A673 (cell line): ENCODE measurements around the gene AGR3. TPM values are rescaled to one million over a fixed set of nuclear protein-coding genes. Genes with fewer than 3 reads are reported as not detected.

Source experiments
- BruUV-seq: library from RNA; stranded (reverse); fragments of 400-500 nt; replicated peaks from 2 replicates; lab custom pipeline; 2021; lab: Mats Ljungman, UMichigan
- CTCF ChIA-PET: fragments of 300-600 bp; sonication (Branson Sonifier 250); formaldehyde crosslinking; loops from one replicate; lab custom pipeline; 2022; ENCODE audit warnings: antibody characterized with exemption; lab: Charles Lee
- POLR2A ChIA-PET: fragments of 300-600 bp; sonication (Branson Sonifier 250); formaldehyde crosslinking; loops from one replicate; lab custom pipeline; 2022; ENCODE audit warnings: antibody characterized with exemption; ENCODE audit not compliant: low non-redundant PET; lab: Charles Lee
- DNase-seq: peaks from one replicate; pipeline ENCODE4 v3.0.0-alpha.2; 2015; ENCODE audit warnings: low spot score
- H3K27ac ChIP-seq: fragments of 200-600 bp; sonication (generic); 2 replicates; pipeline ENCODE4 v1.5.1; 2016; ENCODE audit warnings: mixed run types, low read depth, mild to moderate bottlenecking, mixed read lengths, antibody characterized with exemption, low read length; ENCODE audit not compliant: poor library complexity, severe bottlenecking
- H3K27me3 ChIP-seq: fragments of 200-600 bp; sonication (generic); replicated peaks from 2 replicates; pipeline ENCODE4 v1.6.1; 2017; ENCODE audit warnings: mixed run types, low read depth, mild to moderate bottlenecking, mixed read lengths, antibody characterized with exemption, low read length; ENCODE audit not compliant: insufficient read depth, poor library complexity
- H3K36me3 ChIP-seq: fragments of 200-600 bp; sonication (generic); 2 replicates; pipeline ENCODE4 v1.6.1; 2016; ENCODE audit warnings: mixed run types, mild to moderate bottlenecking, mixed read lengths, antibody characterized with exemption, low read length; ENCODE audit not compliant: insufficient read depth, poor library complexity, severe bottlenecking
- H3K4me1 ChIP-seq: fragments of 200-600 bp; sonication (generic); 2 replicates; pipeline ENCODE4 v1.6.1; 2017; ENCODE audit warnings: mixed run types, mild to moderate bottlenecking, mixed read lengths, antibody characterized with exemption, low read length; ENCODE audit not compliant: insufficient read depth, poor library complexity, severe bottlenecking
- H3K4me3 ChIP-seq: fragments of 200-600 bp; sonication (generic); 2 replicates; pipeline ENCODE4 v1.5.1; 2016; ENCODE audit warnings: low read depth, mixed run types, mild to moderate bottlenecking, mixed read lengths, low read length; ENCODE audit not compliant: poor library complexity, severe bottlenecking
- H3K9me3 ChIP-seq: fragments of 200-600 bp; sonication (generic); 2 replicates; pipeline ENCODE4 v1.6.1; 2016; ENCODE audit warnings: mixed run types, low read depth, mild to moderate bottlenecking, mixed read lengths, antibody characterized with exemption, low read length; ENCODE audit not compliant: poor library complexity, severe bottlenecking
- CTCF ChIP-seq: fragments of 300-800, 200-600 bp; sonication (generic); conservative IDR thresholded peaks from 2 replicates; pipeline ENCODE4 v1.5.1; 2017; ENCODE audit warnings: low read depth, mild to moderate bottlenecking, antibody characterized with exemption, low read length, moderate library complexity, mixed read lengths
- EZH2 ChIP-seq: fragments of 200-600 bp; sonication (generic); IDR thresholded peaks from 2 replicates; pipeline ENCODE4 v1.6.1; 2017; ENCODE audit warnings: borderline replicate concordance, low read depth, mild to moderate bottlenecking, mixed read lengths, antibody characterized with exemption, low read length; ENCODE audit not compliant: poor library complexity, severe bottlenecking
- intact Hi-C: fragments of 100-400 bp; cut with micrococcal nuclease; formaldehyde crosslinking; loops from one replicate; pipeline ENCODE4 v1.10.0; 2022; ENCODE audit not compliant: unreplicated experiment
- total RNA-seq: library from RNA; stranded (reverse); gene quantifications from 2 replicates; pipeline ENCODE4 v1.2.3, GENCODE V29; 2021

Gene AGR3
- total RNA-seq, 1 experiment from 2014 or later = not detected

- Histone ChIP-seq H3K4me3 (no peak overlapping the region), H3K36me3 (no peaks in the 10 kb centered on the region), H3K4me1 (no peaks in the 10 kb centered on the region), H3K9me3 (no peaks in the 10 kb centered on the region), H3K27ac (no peak overlapping the region), H3K27me3 (no peaks in the 10 kb centered on the region)
- DNase-seq = no peak
- ChIA-PET CTCF (no interaction called here), POLR2A (no interaction called here)
- BruUV-seq = no TSS peak
- no peak for TF ChIP-seq EZH2
- no peak for TF ChIP-seq CTCF
- intact Hi-C loops = no loop called here
These were observed 55.7 kb downstream of the AGR3 start for GRCh38 chr7:16826060-16826459.

GRCh38 chr7:16822029-16822428 lies 59.8 kb downstream of the AGR3 start:
- intact Hi-C loops = no loop called here
- Histone ChIP-seq H3K9me3 (no peaks in the 10 kb centered on the region), H3K4me1 (peaks cover 5% of the 10 kb centered on the region), H3K27me3 (no peaks in the 10 kb centered on the region), H3K27ac (no peak overlapping the region), H3K4me3 (no peak overlapping the region), H3K36me3 (no peaks in the 10 kb centered on the region)
- no peak for DNase-seq
- POLR2A ChIA-PET = no interaction called here
- CTCF ChIA-PET = no interaction called here
- TF ChIP-seq CTCF (no peak), EZH2 (no peak)
- no TSS peak for BruUV-seq

GRCh38 chr7:16818732-16819131 lies 63.1 kb downstream of the AGR3 start:
- H3K27ac ChIP-seq = no peak overlapping the region
- peaks cover 5% of the 10 kb centered on the region for H3K4me1 ChIP-seq
- H3K36me3 ChIP-seq = no peaks in the 10 kb centered on the region
- intact Hi-C loops = no loop called here
- no peaks in the 10 kb centered on the region for H3K9me3 ChIP-seq
- DNase-seq = no peak
- CTCF ChIA-PET = interaction anchor here (0.7 kb wide), 1 partner anchor 171 kb away, joined by 4 read pairs; no protein-coding TSS in a partner anchor
- no peak overlapping the region for H3K4me3 ChIP-seq
- no peak for TF ChIP-seq EZH2
- no peak for TF ChIP-seq CTCF
- BruUV-seq = no TSS peak
- POLR2A ChIA-PET = no interaction called here
- H3K27me3 ChIP-seq = no peaks in the 10 kb centered on the region
